Activated effector memory CD4-positive, alpha-beta T cell treated with Interleukin-2 at 50 U/mL for 16 hours (primary cell): ENCODE data around the gene SNRNP25.

ENCODE experiments used
- DNase-seq: peaks from one replicate; pipeline ENCODE4 v3.0.0-alpha.2; 2020

SNRNP25 gene

GRCh38 chr16:63998-64913 lies 10.6 kb downstream of the SNRNP25 start:
- no peak for DNase-seq

- DNase-seq, result no peak
Measured at GRCh38 chr16:64914-65255, 11.3 kb downstream of the SNRNP25 start.

GRCh38 chr16:65745-66144 lies 12.1 kb downstream of the SNRNP25 start:
- DNase-seq, result peak; percentile 70

- no peak for DNase-seq
Measured at GRCh38 chr16:66309-67182, 12.9 kb downstream of the SNRNP25 start.

GRCh38 chr16:67183-67791 lies 13.7 kb downstream of the SNRNP25 start:
- no peak for DNase-seq

- DNase-seq, result no peak
Measured at GRCh38 chr16:67884-68789, 14.5 kb downstream of the SNRNP25 start.

- DNase-seq, result no peak
Measured at GRCh38 chr16:69181-69580, 15.6 kb downstream of the SNRNP25 start.

- DNase-seq, result no peak
Measured at GRCh38 chr16:71210-71539, 17.5 kb downstream of the SNRNP25 start.

GRCh38 chr16:71540-72401 lies 18.1 kb downstream of the SNRNP25 start:
- DNase-seq, result no peak

GRCh38 chr16:72561-73548 lies 19.2 kb downstream of the SNRNP25 start, which contains the start of gene RHBDF1:
RHBDF1 (minus strand) TSS chr16:72631; CDS start chr16:65015, 7,616 bp downstream.
- no peak for DNase-seq

GRCh38 chr16:74051-74746 lies 20.6 kb downstream of the SNRNP25 start:
- no peak for DNase-seq

GRCh38 chr16:74747-75334 lies 21.2 kb downstream of the SNRNP25 start:
- DNase-seq, result no peak

GRCh38 chr16:75580-76501 lies 22.2 kb downstream of the SNRNP25 start:
- no peak for DNase-seq

GRCh38 chr16:76535-77272 lies 23.1 kb downstream of the SNRNP25 start:
- DNase-seq, result no peak

- DNase-seq, result peak; percentile 19
Measured at GRCh38 chr16:77273-77806, 23.7 kb downstream of the SNRNP25 start.

- DNase-seq, result peak; percentile 81
Measured at GRCh38 chr16:77807-78443, 24.3 kb downstream of the SNRNP25 start, which contains the start of gene MPG. MPG (plus strand) TSS chr16:78225; CDS start chr16:78310, 85 bp downstream.
